22Rv1 (cell line): Measurements from ENCODE around the gene PNPLA5.
"Not testable (repeated sequence)": the region's sequence is repeated elsewhere in the genome, so short reads cannot be mapped to it uniquely, and the experiment has no call there.

ENCODE experiments used
- H3K27ac ChIP-seq: fragments of 450-650 bp; 2 replicates; pipeline ENCODE4 v1.5.1; 2017
- CTCF ChIP-seq: fragments of 450-650 bp; IDR thresholded peaks from 2 replicates; pipeline ENCODE4 v1.5.1; 2017; ENCODE audit warnings: mild to moderate bottlenecking
- ZFX ChIP-seq: fragments of 450-650 bp; IDR thresholded peaks from 2 replicates; pipeline ENCODE4 v1.6.1; 2017; ENCODE audit warnings: antibody characterized with exemption, borderline replicate concordance

The PNPLA5 gene

GRCh38 chr22:43917521-43917920, 25.7 kb upstream of the PNPLA5 start:
- no peak overlapping the region for H3K27ac ChIP-seq
- TF ChIP-seq ZFX (no peak), CTCF (no peak)

- TF ChIP-seq ZFX (no peak), CTCF (no peak)
- H3K27ac ChIP-seq = no peak overlapping the region
Measured at GRCh38 chr22:43911351-43911750, 19.5 kb upstream of the PNPLA5 start.

GRCh38 chr22:43910178-43910695, 18.4 kb upstream of the PNPLA5 start:
- H3K27ac ChIP-seq = no peak overlapping the region
- no peak for TF ChIP-seq CTCF
- TF ChIP-seq ZFX = no peak

- TF ChIP-seq CTCF (no peak), ZFX (no peak)
- no peak overlapping the region for H3K27ac ChIP-seq
Measured at GRCh38 chr22:43909708-43910107, 17.9 kb upstream of the PNPLA5 start.

GRCh38 chr22:43905681-43906080, 13.9 kb upstream of the PNPLA5 start:
- TF ChIP-seq ZFX (no peak), CTCF (no peak)
- no peak overlapping the region for H3K27ac ChIP-seq

- H3K27ac ChIP-seq = not testable (repeated sequence)
- TF ChIP-seq CTCF = peak; percentile 70
Measured at GRCh38 chr22:43904412-43904811, 12.6 kb upstream of the PNPLA5 start.

GRCh38 chr22:43903033-43903432, 11.2 kb upstream of the PNPLA5 start:
- not testable (repeated sequence) for H3K27ac ChIP-seq

- TF ChIP-seq ZFX = no peak
- TF ChIP-seq CTCF = no peak
- no peak overlapping the region for H3K27ac ChIP-seq
Measured at GRCh38 chr22:43901976-43902643, 10.3 kb upstream of the PNPLA5 start.
